NOMO-1 treated with dmso at 0.1 percent for 144 hours (cell line): ENCODE data around the gene CUTA.
A peak's percentile ranks its signal among the peaks of the same experiment; 100 is the strongest.

Experiments used
- DNase-seq: peaks from one replicate; lab custom pipeline; 2025; ENCODE audit not compliant: unreplicated experiment; lab: John Stamatoyannopoulos, UW

Gene CUTA

DNA sequence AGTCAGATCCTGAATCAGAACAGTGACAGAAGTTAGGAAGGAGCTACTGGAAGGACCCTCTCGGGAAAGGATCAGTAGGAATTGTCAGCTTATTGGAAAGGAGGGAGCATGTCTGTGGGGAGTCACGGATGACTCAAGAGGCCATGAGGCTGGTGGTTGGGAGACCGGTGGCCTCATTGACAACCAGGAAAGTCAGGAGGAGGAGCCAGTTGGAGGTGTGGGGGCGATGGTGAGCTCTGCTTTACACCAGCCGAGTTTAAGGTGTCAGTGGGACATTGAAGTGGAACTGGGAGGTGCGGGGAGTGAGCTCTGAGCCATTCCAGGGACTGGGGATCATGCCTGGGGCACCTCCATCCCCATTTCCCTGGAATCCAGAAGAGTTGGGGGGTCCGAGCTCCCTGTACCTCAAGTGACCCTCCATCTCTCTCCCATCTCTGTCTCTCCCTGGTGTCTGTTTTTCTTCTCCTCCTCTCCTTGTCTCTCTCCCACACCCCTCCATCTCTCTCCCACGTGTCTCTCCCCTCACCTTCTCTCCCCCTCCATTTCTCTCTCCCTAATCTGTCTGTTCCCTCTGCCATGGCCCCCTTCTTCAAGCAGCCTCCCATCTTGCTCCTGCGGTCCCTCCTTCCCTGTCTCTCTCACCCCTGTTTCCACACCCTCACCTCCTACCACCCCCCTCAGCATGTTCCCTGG, 22.2 kb upstream of the CUTA start:
- DNase-seq, result no peak

DNA sequence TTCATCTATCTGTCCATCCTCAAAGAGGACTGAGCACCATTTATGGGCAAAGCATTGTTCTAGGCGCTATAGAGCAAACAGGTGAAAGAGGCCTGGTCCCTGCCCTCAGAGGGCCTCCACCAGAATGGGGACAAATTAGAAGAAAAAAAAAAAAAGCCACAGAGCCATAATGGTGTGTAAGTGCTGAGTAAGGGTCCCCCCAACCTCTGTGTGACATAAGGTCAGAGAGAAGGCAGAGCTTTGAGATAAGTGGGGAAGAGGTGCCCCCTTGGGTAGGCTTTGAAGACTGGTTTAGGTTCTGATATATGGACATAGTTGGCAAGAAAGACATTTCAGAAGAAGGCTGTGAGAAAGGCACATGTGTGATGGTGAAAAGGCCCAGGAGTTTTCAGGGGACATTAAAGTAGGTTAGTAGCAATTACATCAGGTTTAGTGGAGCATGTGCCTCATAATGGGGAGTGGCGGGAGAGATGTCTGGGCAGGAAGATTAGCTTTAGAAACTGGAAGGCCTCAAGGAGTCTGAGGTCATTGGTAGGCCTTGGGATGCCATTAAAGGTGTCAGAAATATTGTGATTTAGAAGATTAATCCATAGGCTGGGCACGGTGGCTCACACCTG, 21.2 kb upstream of the CUTA start:
- DNase-seq, result no peak

DNA sequence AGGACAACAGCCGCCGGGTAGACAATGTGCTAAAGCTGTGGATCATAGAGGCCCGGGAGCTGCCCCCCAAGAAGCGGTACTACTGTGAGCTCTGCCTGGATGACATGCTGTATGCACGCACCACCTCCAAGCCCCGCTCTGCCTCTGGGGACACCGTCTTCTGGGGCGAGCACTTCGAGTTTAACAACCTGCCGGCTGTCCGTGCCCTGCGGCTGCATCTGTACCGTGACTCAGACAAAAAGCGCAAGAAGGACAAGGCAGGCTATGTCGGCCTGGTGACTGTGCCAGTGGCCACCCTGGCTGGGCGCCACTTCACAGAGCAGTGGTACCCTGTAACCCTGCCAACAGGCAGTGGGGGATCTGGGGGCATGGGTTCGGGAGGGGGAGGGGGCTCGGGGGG, 19.8 kb upstream of the CUTA start:
- DNase-seq, result no peak

DNA sequence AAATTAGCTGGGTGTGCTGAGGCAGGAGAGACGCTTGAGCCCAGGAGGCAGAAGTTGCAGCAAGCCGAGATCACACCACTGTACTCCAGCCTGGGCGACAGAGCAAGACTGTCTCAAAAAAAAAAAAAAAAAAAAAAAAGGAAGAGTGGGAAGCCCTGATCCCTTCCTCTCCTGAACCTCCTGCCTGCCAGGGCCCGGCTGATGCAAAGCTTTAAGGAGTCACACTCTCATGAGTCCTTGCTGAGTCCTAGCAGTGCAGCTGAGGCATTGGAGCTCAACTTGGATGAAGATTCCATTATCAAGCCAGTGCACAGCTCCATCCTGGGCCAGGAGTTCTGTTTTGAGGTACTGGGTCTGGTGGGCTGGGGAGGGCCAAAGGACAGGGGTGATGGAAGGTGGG, 17.1 kb upstream of the CUTA start:
- DNase-seq, result no peak

DNA sequence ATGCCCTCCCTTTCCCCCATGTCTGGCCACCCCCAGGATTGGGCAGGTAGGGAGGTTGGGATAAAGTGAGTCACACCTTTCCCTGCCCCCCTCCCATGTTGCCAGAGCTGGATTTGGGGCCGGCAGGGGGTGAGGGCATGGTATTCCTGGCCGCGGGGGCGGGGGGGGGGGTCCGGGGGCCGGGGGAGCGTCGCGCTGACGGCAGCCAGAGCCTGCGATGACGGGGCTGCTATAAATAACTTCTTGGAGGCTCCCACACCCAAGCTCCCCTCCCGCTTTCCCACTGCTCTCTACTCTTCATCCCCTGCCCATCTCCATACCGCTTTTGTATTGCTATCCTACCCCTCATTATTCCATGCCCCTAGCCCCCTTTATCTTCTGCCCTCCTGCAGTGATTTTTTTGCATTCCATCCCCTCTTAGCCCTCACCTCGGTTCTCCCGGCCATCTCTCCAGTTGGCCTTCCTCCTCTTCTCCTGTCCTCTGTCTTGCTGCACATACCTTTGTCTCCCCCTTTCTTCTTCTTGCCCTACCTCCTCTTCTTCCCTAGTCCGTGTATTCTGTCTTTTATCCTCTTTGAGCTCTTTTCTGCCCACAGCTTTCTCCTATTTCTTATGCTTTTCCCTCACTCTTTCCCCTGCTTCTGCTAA, 15.8 kb upstream of the CUTA start:
- no peak for DNase-seq

DNA sequence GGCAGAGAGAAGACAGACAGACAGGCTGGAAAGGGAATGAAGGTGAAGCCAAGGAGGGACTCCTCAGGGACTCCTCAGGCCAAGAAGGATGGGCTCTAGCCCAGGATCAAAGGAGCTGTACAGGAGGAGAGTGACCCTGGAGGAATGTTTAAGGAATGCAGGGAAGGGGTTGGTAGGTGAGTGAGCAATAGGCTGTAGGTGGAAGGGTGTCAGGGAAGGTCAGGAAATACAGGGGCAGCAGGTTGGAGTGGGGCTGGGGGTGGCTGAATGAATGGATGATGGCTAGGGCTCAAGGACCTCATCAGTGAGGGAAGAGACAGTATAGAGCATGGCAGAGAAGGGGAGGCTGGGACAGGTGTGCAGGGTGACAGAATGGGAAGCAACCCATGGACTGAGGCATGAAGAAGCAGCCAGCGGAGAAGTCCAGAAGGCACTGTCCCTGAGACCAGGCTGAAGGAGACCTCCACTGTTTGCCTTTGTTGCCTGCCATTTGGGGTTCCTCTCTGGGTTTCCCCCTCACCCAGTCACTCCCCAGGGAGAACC, 15.2 kb upstream of the CUTA start:
- DNase-seq, result no peak

DNA sequence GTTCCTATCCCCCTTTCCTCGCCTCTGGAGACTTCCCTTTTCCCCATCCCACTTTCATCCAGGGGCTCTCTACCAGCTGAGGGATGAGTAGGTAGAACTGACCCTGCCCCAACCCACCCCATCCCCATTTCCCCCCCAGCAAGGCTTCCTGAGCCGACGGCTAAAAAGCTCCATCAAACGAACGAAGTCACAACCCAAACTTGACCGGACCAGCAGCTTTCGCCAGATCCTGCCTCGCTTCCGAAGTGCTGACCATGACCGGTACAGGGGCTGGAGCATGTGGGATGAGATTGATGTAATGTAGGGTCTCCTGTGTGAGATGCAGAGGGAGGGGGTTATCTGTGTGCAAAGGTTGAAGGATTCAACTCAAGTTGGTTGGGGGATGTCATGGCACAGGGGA, 14.6 kb upstream of the CUTA start:
- no peak for DNase-seq

DNA sequence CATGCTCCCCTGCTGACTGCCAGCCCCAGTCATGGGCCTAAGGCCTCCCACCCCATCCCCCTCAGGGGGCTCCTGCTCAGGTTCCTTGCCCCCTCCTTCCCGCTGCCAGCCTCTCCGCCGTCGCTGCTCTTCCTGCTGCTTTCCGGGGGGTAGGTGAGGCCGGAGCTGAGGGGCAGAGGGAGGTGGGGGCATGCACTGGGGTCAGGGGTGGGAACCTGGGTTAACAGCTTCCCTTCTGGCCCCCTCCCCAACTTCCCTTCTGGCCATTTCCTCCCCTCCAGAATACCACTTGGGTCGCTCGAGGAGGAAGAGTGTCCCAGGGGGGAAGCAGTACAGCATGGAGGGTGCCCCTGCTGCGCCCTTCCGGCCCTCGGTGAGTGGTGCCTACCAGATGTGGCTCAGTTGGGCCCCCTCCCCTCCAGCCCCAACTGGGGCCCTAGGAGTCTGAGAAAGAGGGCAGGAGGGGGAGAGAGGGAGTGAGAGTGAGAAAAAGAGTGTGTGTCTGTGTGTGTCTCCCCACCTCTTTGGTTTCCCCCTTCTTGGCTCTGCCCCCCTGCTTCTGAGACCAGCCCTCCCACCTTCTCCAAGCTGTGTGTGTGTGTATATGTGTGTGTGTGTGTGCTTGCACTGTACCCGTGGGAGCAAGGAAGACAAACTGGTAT, 14.1 kb upstream of the CUTA start:
- DNase-seq, result no peak

DNA sequence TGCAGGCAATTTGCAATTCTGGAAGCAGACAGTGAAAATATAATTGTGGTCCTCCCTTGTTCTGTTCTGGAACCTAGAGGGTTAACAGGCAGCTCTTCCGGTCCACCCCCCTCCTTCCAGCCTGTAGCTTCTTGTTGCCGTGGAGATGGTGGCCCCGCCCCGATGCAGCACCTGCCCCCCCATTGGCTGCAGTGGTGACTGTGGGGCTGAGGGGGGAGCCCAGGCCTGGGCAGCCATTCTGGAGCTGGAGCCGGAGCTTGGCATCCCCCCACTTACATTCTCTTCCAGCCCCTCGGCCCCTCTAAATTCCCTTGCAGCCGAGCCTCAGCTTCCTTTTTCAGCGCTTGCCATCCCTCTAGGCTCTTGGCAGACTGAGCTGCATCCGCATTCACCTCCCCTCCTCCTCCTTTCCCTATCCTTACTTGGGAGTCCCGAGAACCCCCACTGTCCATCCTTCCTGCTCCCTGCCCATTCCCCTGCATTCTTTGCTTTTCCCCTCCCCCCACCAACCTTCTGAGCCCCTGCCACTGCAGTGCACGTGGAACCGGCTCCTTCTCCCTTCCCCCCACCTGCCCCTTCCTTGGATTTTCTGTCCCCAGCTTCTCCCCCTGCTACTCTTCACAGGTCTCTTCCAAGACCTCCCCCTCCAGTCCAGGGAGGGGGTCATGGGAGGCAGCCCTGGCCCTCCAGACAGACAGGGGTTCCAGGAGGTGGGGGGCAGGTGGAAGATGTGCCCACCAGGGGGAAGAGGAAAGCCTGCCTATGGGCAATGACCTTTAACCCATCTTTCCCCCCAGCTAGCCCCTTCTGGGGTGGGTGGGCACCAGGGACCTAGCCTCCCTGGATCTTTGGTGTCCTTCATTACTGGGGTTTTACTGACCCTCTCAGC, 13.3 kb upstream of the CUTA start:
- no peak for DNase-seq

DNA sequence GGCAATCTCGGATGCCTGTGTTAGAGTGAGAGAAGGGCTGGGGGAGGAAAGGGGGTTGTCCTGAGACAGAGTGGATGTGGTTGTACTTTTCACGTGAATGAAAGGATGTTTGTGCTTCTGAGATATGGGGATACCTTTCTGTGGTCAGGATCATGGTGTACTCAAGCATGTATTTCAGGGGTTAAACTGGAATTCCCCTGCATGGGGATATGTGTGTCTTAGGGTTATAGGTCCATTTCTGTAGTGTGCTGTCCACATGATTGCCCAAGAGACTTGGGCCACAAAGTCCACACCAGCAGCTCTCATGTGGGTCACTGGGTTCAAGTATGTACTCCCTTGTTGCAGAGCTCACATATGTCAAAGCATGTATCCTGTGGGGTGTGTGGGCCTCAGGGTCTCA, 12.4 kb upstream of the CUTA start:
- no peak for DNase-seq

DNA sequence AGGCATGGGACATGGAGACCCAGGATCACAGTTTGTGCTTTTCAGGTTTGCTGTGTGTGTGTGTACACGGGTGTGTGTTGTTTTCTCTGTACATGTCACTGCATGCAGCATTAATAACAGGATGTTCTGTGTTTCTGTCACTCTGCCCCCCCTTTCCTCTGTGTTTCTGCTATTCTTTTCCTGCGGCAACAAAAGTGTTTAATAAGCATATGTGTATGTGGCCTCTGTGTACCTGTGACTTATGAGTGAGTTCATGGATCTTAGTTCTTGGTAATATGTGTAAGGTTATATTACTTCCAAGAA, 11.8 kb upstream of the CUTA start:
- DNase-seq, result no peak

DNA sequence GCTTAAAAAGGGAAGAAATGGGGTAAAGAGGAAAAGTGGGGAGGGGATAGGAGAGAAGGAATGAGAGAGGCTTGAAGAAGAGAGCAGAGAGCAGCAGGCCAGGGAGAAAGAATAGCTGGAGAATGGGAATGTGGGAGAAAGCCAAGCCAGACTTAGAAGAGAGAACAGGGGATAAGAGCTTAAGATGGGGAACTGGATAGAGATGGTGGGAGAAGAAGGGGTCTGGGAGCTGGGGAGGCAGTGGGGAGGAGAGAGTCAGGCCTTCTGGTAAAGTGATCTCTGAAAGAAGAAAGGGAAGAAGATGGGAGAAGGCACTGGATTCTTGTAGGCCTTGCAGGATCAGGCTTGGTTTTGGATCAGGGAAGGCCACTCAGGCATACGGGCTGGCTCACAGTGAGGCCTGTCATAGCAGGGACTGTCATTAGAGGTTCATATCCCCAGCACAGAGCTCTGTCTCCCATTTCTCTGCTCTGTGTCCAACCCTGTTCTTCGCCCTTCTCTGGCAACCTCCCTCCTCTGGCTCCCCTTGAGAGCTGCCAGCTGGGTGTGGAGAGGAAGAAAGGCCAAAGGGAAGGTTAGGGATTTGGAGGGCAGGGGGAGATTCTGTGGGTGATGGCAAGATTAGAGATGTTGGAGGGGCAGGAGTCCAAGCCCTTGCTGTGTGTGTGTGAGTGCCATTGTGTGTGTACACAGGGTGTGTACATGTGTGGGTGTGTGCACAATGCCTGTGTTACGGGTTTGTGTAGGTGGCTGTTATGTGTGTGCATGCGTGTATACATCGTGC, 11.3 kb upstream of the CUTA start:
- no peak for DNase-seq

DNA sequence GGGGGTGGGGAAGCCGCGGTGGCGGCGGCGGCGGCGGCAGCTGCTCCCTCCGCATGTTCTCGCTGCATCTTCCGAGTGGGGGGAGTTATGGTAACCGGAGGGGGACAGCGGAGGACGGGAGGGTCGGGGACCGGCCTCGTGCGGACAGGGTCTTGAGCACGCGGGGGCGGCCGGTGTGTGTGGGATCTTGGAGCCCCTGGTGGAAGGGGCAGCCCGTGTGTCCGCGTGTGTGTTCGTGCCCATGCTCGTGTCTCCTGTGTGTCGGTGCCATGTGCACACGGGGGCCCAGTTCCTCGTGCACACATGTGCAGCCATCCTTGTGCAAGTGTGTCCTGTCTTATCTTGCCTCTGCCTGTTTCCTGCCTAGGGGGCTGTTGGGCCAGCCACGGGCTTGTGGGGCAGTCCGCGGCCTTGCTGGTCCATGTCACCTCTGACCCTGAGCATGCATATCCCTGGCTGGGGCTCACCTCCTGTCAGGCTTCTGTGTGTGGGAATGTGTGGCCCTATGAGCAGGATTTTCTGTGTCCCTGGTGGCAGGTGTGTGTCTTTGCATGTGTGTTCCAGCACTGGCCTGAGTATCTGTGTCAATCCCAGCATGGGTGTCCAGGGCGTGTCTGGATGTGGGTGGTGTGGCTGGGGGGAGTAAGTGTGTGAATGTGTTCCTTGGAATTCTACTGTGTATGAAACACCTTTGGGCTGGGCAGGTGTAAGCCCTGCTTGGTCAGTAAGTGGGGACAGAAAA, 10.5 kb upstream of the CUTA start:
- DNase-seq, result no peak

DNA sequence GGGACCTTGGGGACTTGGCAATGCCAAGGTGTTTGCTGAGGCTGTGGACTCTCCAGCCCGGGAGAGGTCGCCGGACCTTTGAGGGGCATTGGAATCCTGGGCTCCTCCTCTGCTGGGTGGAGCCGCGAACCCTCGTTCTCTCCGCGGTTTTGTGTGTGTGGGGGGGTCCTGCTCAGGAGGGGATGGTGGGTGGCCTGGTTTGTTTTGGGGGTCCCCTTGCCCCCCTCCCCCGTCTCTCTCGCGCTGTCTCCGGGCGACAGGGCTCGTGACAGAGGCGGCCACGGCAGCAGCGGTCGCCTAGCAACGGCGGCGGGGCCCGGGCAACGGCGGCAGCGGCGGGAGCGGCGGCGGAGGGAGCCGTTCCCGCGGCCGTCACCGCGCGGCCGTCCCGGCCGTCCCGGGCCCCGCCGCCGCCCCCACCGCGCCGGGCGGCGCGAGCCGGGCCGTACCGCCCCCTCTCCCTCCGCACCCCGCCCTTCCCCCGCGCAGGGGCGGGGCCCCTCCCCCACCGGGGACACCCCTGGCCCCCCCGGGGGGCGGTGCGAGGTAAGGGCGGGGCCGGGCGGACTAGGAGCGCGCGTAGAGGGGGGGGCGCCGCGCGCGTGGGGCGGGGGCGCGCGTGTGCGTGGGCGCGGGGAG, 9.8 kb upstream of the CUTA start:
- DNase-seq, result no peak

DNA sequence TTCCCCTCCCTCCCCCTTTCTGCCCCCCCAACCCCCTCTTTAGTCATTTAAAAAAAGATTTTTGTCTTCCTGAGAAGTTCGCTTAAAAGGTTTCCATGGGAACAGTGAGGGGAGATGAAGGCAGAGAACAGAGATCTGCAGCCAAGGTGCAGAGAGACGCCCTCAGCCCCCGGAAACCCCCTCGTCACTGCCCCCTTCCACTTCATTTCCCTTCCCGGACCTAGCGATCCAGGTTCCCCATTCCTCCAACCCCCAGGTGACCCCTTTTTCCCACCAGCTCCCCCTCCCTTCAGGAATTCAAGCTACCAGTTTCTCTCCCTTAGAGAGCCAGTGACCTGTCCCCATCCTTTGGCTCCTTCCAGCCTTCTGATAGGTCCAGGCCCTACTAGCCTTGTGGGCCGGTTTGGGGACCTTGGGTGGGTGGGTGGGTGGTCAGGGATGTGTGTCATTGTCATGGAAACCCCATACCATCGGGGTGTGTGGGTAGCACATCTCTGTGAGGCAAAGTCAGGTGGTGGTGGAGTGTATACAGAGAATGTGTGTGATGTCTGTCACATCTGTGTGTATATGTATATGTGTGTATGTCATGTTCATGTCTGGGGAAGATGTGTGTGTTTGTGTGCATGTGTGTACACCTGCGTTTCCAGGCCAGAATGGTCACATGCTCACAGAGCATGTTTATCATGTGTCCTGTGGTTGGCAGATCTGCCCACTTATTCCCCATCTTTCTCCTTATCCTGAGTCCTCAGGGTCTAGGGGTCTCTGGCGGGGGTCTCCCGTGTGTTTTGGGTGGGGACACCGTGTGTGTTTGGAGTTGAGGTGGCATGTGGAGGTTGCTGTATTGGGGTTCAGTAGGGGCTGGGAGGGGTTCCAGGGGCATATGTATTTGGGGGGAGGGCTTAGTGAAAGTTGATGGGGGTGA, 8.9 kb upstream of the CUTA start:
- DNase-seq, result no peak

DNA sequence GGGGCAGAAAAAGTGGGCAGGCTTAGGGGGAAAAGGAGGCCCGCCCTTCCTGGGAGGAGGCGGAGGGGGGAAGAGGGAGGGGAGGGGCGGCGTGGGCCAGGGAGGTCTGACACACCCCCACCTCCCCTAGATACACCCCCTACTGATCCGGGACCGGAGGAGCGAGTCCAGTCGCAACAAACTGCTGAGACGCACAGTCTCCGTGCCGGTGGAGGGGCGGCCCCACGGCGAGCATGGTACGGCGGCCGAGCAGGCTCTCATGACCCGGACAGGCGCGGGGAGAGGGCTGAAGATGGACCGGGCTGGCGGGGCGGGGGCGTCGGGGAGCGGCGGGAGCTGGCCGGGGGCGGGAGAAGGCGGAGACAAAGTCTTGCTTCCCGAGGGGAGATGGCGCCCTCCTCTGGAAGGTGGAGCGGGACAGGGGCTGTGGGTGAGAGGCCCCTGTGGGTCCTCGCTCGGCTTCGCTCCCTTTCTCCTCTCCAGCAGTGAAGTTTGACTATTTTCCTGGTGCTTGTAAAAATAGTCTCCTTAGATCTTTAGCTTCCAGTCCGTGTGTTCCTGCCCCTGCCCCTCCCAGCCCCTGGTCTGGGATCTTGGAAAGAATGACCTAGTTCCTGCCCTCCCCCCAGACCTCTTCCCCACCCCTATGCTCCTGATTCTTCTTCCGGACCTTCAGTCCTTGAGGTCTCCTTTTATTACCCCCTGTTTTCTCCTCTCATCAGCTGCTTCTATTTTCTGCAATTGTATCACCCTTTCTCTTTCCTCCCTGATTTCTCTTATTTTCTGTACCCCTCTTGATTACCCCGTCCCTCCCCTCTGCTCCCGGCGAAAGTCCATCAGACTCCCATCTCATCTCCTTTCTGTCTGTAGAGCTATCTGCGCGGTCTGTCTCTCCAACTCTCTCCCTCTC, 8.0 kb upstream of the CUTA start:
- DNase-seq, result peak; percentile 80
